NOMO-1 treated with dmso at 0.1 percent for 144 hours (cell line): ENCODE measurements around the gene MCOLN1.

ENCODE experiments used
- DNase-seq: peaks from one replicate; lab custom pipeline; 2025; ENCODE audit not compliant: unreplicated experiment; lab: John Stamatoyannopoulos, UW

Gene MCOLN1

GRCh38 chr19:7522072-7522922 is at the start of gene MCOLN1:
MCOLN1 (plus strand) TSS chr19:7522624; CDS start chr19:7522751, 127 bp downstream.
- DNase-seq: peak; percentile 94

- no peak for DNase-seq
Observed at GRCh38 chr19:7475665-7476064, 46.8 kb upstream of the MCOLN1 start.

GRCh38 chr19:7476241-7476640 is 46.2 kb upstream of the MCOLN1 start:
- no peak for DNase-seq

GRCh38 chr19:7476777-7477494 is 45.5 kb upstream of the MCOLN1 start:
- no peak for DNase-seq

GRCh38 chr19:7477758-7478157 is 44.7 kb upstream of the MCOLN1 start:
- DNase-seq: no peak

- DNase-seq: no peak
Observed at GRCh38 chr19:7478173-7478842, 44.1 kb upstream of the MCOLN1 start.

GRCh38 chr19:7478843-7479227 is 43.6 kb upstream of the MCOLN1 start:
- no peak for DNase-seq

GRCh38 chr19:7480222-7480969 is 42.0 kb upstream of the MCOLN1 start:
- no peak for DNase-seq

- no peak for DNase-seq
Observed at GRCh38 chr19:7480970-7481255, 41.5 kb upstream of the MCOLN1 start.

GRCh38 chr19:7482584-7483439 is 39.6 kb upstream of the MCOLN1 start:
- DNase-seq: no peak

GRCh38 chr19:7483720-7484201 is 38.7 kb upstream of the MCOLN1 start:
- DNase-seq: no peak

- DNase-seq: no peak
Observed at GRCh38 chr19:7486923-7487322, 35.5 kb upstream of the MCOLN1 start.

GRCh38 chr19:7488736-7489353 is 33.6 kb upstream of the MCOLN1 start, which contains the start of gene PEX11G:
PEX11G (minus strand) TSS chr19:7489035; CDS start chr19:7489010, 25 bp downstream.
- DNase-seq: peak; percentile 66

- DNase-seq: no peak
Observed at GRCh38 chr19:7489609-7490044, 32.8 kb upstream of the MCOLN1 start.

GRCh38 chr19:7492142-7492541 is 30.3 kb upstream of the MCOLN1 start:
- DNase-seq: peak; percentile 94

- no peak for DNase-seq
Observed at GRCh38 chr19:7492558-7492957, 29.9 kb upstream of the MCOLN1 start.

GRCh38 chr19:7494416-7495098 is 27.9 kb upstream of the MCOLN1 start:
- DNase-seq: no peak

GRCh38 chr19:7497292-7497691 is 25.1 kb upstream of the MCOLN1 start:
- no peak for DNase-seq
